ENCODE measurements around the gene ISOC2.

Gene ISOC2

GRCh38 chr19:55489711-55490477 lies 28.5 kb upstream of the ISOC2 start:
- no peak for DNase-seq (ENCODE audit: low read depth in 2 of 2)

GRCh38 chr19:55488986-55489710 lies 27.7 kb upstream of the ISOC2 start:
- DNase-seq (ENCODE audit: low read depth in 2 of 2): no peak

GRCh38 chr19:55487924-55488687 lies 26.7 kb upstream of the ISOC2 start, which contains the start of gene SSC5D:
Gene SSC5D (plus strand): TSS chr19:55488436. CDS start chr19:55488590, 154 bp downstream.
- no peak for DNase-seq (ENCODE audit: low read depth in 2 of 2)

- DNase-seq (ENCODE audit: low read depth in 2 of 2): peak; percentile 41 to 53
These were observed 25.8 kb upstream of the ISOC2 start for GRCh38 chr19:55486971-55487923.

GRCh38 chr19:55486043-55486970 lies 24.9 kb upstream of the ISOC2 start:
- no peak for DNase-seq (ENCODE audit: low read depth in 2 of 2)

GRCh38 chr19:55485439-55486011 lies 24.1 kb upstream of the ISOC2 start:
- no peak for DNase-seq (ENCODE audit: low read depth in 2 of 2)

GRCh38 chr19:55484593-55485438 lies 23.4 kb upstream of the ISOC2 start, which contains the start of gene NAT14:
Gene NAT14 (plus strand): TSS chr19:55485188. CDS start chr19:55485709, 521 bp downstream.
- DNase-seq (ENCODE audit: low read depth in 2 of 2): peak; percentile 39 to 61

GRCh38 chr19:55483706-55484592 lies 22.5 kb upstream of the ISOC2 start:
- no peak for DNase-seq (ENCODE audit: low read depth in 2 of 2)

GRCh38 chr19:55482967-55483705 lies 21.7 kb upstream of the ISOC2 start:
- no peak for DNase-seq (ENCODE audit: low read depth in 2 of 2)

GRCh38 chr19:55482156-55482961 lies 20.9 kb upstream of the ISOC2 start:
- DNase-seq (ENCODE audit: low read depth in 2 of 2): no peak

- DNase-seq (ENCODE audit: low read depth in 2 of 2): no peak
These were observed 20.3 kb upstream of the ISOC2 start for GRCh38 chr19:55481794-55482155.

- no peak for DNase-seq (ENCODE audit: low read depth in 2 of 2)
These were observed 19.8 kb upstream of the ISOC2 start for GRCh38 chr19:55481148-55481793.

- DNase-seq (ENCODE audit: low read depth in 2 of 2): no peak
These were observed 18.2 kb upstream of the ISOC2 start for GRCh38 chr19:55479451-55480230.

- no peak for DNase-seq (ENCODE audit: low read depth in 2 of 2)
These were observed 17.6 kb upstream of the ISOC2 start for GRCh38 chr19:55479045-55479444.

GRCh38 chr19:55478364-55478763 lies 16.9 kb upstream of the ISOC2 start:
- no peak for DNase-seq (ENCODE audit: low read depth in 2 of 2)
